Placental pericyte (primary cell): ENCODE results near the gene C16orf87. TPM values are rescaled to one million over a fixed set of nuclear protein-coding genes. Genes with fewer than 3 reads are reported as not detected.

Experiments used
- small RNA-seq: library from RNA; depleted of rRNA; stranded (forward); fragments of <200 nt; gene quantifications from one replicate; pipeline ENCODE3, GENCODE V24; 2012; ENCODE audit warnings: low replicate concordance
- total RNA-seq: library from RNA; depleted of rRNA; stranded (reverse); fragments of >200 nt; gene quantifications from 2 replicates; pipeline ENCODE4 v1.2.3, GENCODE V29; 2012

C16orf87 gene
- total RNA-seq = 7.9 and 12.9 TPM in 2 replicates

GRCh38 chr16:46830902-46831647 lies at the start of gene C16orf87:
TSS of gene C16orf87 (minus strand) at chr16:46831180. CDS start at chr16:46831149, 31 bp downstream.

GRCh38 chr16:46747777-46748651 lies 83.0 kb downstream of the C16orf87 start, which contains the start of gene MYLK3:
TSS of gene MYLK3 (minus strand) at chr16:46748344. CDS start at chr16:46748193, 151 bp downstream.

Small RNA genes within 50 kb of the gene (small RNA-seq; reads per million reads assigned to genes)
- not detected for gene AC007225.2

Other genes with a start within 250 kb of the C16orf87 start
- 0.66 and 42.1 TPM in 2 replicates for gene SHCBP1, start 209.8 kb downstream of the C16orf87 start, total RNA-seq
- gene VPS35, start 142.0 kb downstream of the C16orf87 start, total RNA-seq = 104 and 169 TPM in 2 replicates
- gene ORC6, start 141.5 kb downstream of the C16orf87 start, total RNA-seq = 2.0 and 21.3 TPM in 2 replicates
- gene MYLK3, start 82.8 kb downstream of the C16orf87 start, total RNA-seq = 0.14 and 0.44 TPM in 2 replicates
- 17.3 and 17.5 TPM in 2 replicates for gene GPT2, start 53.2 kb upstream of the C16orf87 start, total RNA-seq
- 67.0 and 80.3 TPM in 2 replicates for gene DNAJA2, start 142.5 kb upstream of the C16orf87 start, total RNA-seq